A549 (cell line): ENCODE results near the gene EEFSEC. TPM values are rescaled to one million over a fixed set of nuclear protein-coding genes. Genes with fewer than 3 reads are reported as not detected.

Experiments used
- ATAC-seq, 2 experiments: fragments of 200-7000 bp in 1 of 2; fragments of >200 bp in 1 of 2; cut with Nextera tagmentation in 1 of 2; cut with Tn5 transposase in 1 of 2; 3 replicates each; pipeline versions ENCODE4 v1.8.0 to v1.9.1; 2018 to 2020; ENCODE audit warnings: mild to moderate bottlenecking in 1 of 2, moderate library complexity in 1 of 2
- CTCF ChIA-PET: fragments of 300-600 bp; sonication (Branson Sonifier 250); formaldehyde crosslinking; extraction: SDS; loops from one replicate; lab custom pipeline; 2021; ENCODE audit warnings: antibody characterized with exemption, inconsistent platforms; lab: Yijun Ruan, JAX
- POLR2A ChIA-PET: fragments of 350-600 bp; formaldehyde crosslinking; extraction: SDS; loops from one replicate; lab custom pipeline; 2021; ENCODE audit warnings: antibody characterized with exemption, inconsistent platforms; lab: Yijun Ruan, JAX
- DNase-seq, 2 experiments: peaks; one replicate each; pipeline versions ENCODE4 v3.0.0 to v3.0.0-alpha.2; 2011 to 2016; ENCODE audit warnings: low read depth in 1 of 2, low spot score in 1 of 2
- FAIRE-seq: peaks from 2 replicates; lab custom pipeline; 2011; peaks lifted over from hg19 to GRCh38; lab: Jason Lieb, UNC
- H3K27ac ChIP-seq, 2 experiments: fragments of >200 bp; sonication (Bioruptor Twin); formaldehyde crosslinking; 3 replicates each; pipeline ENCODE4 v1.5.1; 2016 to 2017
- H3K4me1 ChIP-seq: fragments of >200 bp; sonication (Bioruptor Twin); formaldehyde crosslinking; 3 replicates; pipeline ENCODE4 v1.6.1; 2016
- H3K4me2 ChIP-seq: fragments of >200 bp; sonication (Bioruptor Twin); formaldehyde crosslinking; 3 replicates; pipeline ENCODE4 v1.6.1; 2016
- H3K4me3 ChIP-seq: fragments of >200 bp; sonication (Bioruptor Twin); formaldehyde crosslinking; 3 replicates; pipeline ENCODE4 v1.5.1; 2016
- H3K9me3 ChIP-seq: fragments of >200 bp; sonication (Bioruptor Twin); formaldehyde crosslinking; 3 replicates; pipeline ENCODE4 v1.6.1; 2016
- CHD2 ChIP-seq: fragments of 150-350 bp; IDR thresholded peaks from 2 replicates; pipeline ENCODE4 v1.6.1; 2014; ENCODE audit warnings: low read length; ENCODE audit not compliant: partially characterized antibody
- CHD4 ChIP-seq: fragments of 200-600 bp; sonication (generic); IDR thresholded peaks from 2 replicates; pipeline ENCODE4 v1.6.1; 2016; ENCODE audit warnings: antibody characterized with exemption, mild to moderate bottlenecking, borderline replicate concordance
- ESRRA ChIP-seq: fragments of 150-350 bp; IDR thresholded peaks from 2 replicates; pipeline ENCODE4 v1.6.1; 2014; ENCODE audit warnings: mild to moderate bottlenecking, low read length, borderline replicate concordance
- HOXA7 ChIP-seq: fragments of 250-450 bp; sonication (Bioruptor Pico); IDR thresholded peaks from 2 replicates; pipeline ENCODE4 v1.5.0; 2020; ENCODE audit warnings: mild to moderate bottlenecking, moderate library complexity
- JUN ChIP-seq, 2 experiments: fragments of >200 bp; sonication (Bioruptor Twin); formaldehyde crosslinking; IDR thresholded peaks; 2 replicates in 1 of 2; 3 replicates in 1 of 2; pipeline ENCODE4 v1.6.1; 2016 to 2017
- JUNB ChIP-seq: fragments of >200 bp; sonication (Bioruptor Twin); formaldehyde crosslinking; IDR thresholded peaks from 2 replicates; pipeline ENCODE4 v1.6.1; 2016
- KDM5A ChIP-seq: fragments of 200-600 bp; sonication (generic); IDR thresholded peaks from 2 replicates; pipeline ENCODE4 v1.6.1; 2016; ENCODE audit warnings: antibody characterized with exemption, mild to moderate bottlenecking
- MAZ ChIP-seq: fragments of 150-350 bp; IDR thresholded peaks from 2 replicates; pipeline ENCODE4 v1.6.1; 2014; ENCODE audit warnings: antibody characterized with exemption, low read depth, low read length, borderline replicate concordance
- MYC ChIP-seq: IDR thresholded peaks from 2 replicates; pipeline ENCODE4 v1.6.1; 2012; ENCODE audit warnings: mild to moderate bottlenecking, inconsistent platforms, low read length, improper control_type of control experiment, borderline replicate concordance
- NPAS2 ChIP-seq: fragments of 250-450 bp; sonication (Bioruptor Pico); IDR thresholded peaks from 2 replicates; pipeline ENCODE4 v1.8.0; 2022; ENCODE audit warnings: mild to moderate bottlenecking, moderate library complexity, borderline replicate concordance
- RAD21 ChIP-seq, 2 experiments: fragments of >200 bp in 1 of 2; sonication (Bioruptor Twin) in 1 of 2; formaldehyde crosslinking in 1 of 2; IDR thresholded peaks in 1 of 2; conservative IDR thresholded peaks in 1 of 2; 2 replicates in 1 of 2; 3 replicates in 1 of 2; pipeline ENCODE4 v1.6.1; 2012 to 2018; ENCODE audit warnings: inconsistent platforms in 1 of 2
- RARB ChIP-seq: fragments of 250-450 bp; sonication (Bioruptor Pico); IDR thresholded peaks from 2 replicates; pipeline ENCODE4 v1.8.0; 2021; ENCODE audit warnings: mild to moderate bottlenecking, moderate library complexity
- RCOR1 ChIP-seq: fragments of 150-350 bp; IDR thresholded peaks from 2 replicates; pipeline ENCODE4 v1.6.1; 2014; ENCODE audit warnings: antibody characterized with exemption, low read length, low read depth
- RNF2 ChIP-seq: fragments of 200-600 bp; sonication (generic); IDR thresholded peaks from 2 replicates; pipeline ENCODE4 v1.6.1; 2016; ENCODE audit warnings: low read depth, mild to moderate bottlenecking, antibody characterized with exemption, moderate library complexity, borderline replicate concordance
- SMC3 ChIP-seq: fragments of >200 bp; sonication (Bioruptor Twin); formaldehyde crosslinking; IDR thresholded peaks from 3 replicates; pipeline ENCODE4 v1.6.1; 2018; ENCODE audit warnings: inconsistent platforms
- ZFP36 ChIP-seq: fragments of 450-650 bp; IDR thresholded peaks from 2 replicates; pipeline ENCODE4 v1.6.1; 2014; ENCODE audit warnings: borderline replicate concordance; ENCODE audit not compliant: partially characterized antibody
- ZNF302 ChIP-seq: fragments of 250-450 bp; sonication (Bioruptor Pico); IDR thresholded peaks from 2 replicates; pipeline ENCODE4 v1.9.0; 2021; ENCODE audit warnings: inconsistent platforms, mild to moderate bottlenecking, moderate library complexity
- ZSCAN20 ChIP-seq: fragments of 250-450 bp; sonication (Bioruptor Pico); IDR thresholded peaks from 2 replicates; pipeline ENCODE4 v1.8.0; 2022; ENCODE audit warnings: mild to moderate bottlenecking, moderate library complexity
- WGBS: methylation state at CpG from one replicate; pipeline ENCODE4 v1.1.6; 2017; ENCODE audit errors: missing lambda C conversion rate; 5-methylcytosine and 5-hydroxymethylcytosine counted together
- polyA plus RNA-seq, 4 experiments: library from polyadenylated mRNA; depleted of rRNA in 3 of 4; stranded (reverse); fragments of >200 nt; fragmentation: RNase III in 1 of 4; extraction: RNeasy Plus Mini Kit Qiagen cat#74134 plus additional on column Dnase treatment in 1 of 4; gene quantifications; 2 replicates in 3 of 4; 3 replicates in 1 of 4; pipeline ENCODE4 v1.2.3, GENCODE V29; 2011 to 2017
- TF ChIP-seq, protein P1 (sequence below): fragments of 450-650 bp; IDR thresholded peaks from 2 replicates; pipeline ENCODE4 v1.6.1; 2014; ENCODE audit warnings: antibody characterized with exemption
- TF ChIP-seq, protein P2 (sequence below): IDR thresholded peaks from 2 replicates; pipeline ENCODE4 v1.6.1; 2012
- TF ChIP-seq, protein P3 (sequence below): fragments of 250-450 bp; sonication (Bioruptor Pico); IDR thresholded peaks from 2 replicates; pipeline ENCODE4 v1.5.0; 2021; ENCODE audit warnings: mild to moderate bottlenecking, moderate library complexity, borderline replicate concordance
- TF ChIP-seq, protein P4 (sequence below): fragments of 250-450 bp; sonication (Bioruptor Pico); IDR thresholded peaks from 2 replicates; pipeline ENCODE4 v1.5.0; 2020; ENCODE audit warnings: low read depth, mild to moderate bottlenecking, moderate library complexity
- TF ChIP-seq, protein P5 (sequence below): fragments of >200 bp; sonication (Bioruptor Twin); formaldehyde crosslinking; IDR thresholded peaks from 3 replicates; pipeline ENCODE4 v1.6.1; 2016
- TF ChIP-seq, protein P6 (sequence below): IDR thresholded peaks from 2 replicates; pipeline ENCODE4 v1.6.1; 2012

EEFSEC gene
- polyA plus RNA-seq, 2 of the 4 experiments (the other 2 are of a cell fraction), result 6.9 to 7.3 TPM

DNA sequence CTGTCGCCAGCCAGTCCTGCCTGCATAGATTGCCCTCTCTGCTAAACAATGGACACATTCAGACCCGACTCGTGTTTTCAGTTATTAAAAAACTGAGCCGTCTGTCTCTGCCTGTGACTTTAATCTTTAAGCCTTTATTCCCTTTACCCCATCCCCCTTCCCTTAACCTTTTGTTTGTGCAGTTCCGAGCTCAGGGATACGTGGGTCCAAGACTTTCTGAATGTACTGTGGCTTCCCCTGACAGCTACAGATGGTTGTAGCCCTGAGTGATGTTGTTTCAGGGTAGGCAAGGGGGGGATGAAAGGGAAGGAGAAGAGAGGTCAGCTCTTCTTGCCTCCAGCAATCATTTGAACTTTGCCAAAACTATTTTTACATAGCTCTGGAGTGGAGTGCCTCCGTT is 44.6 kb downstream of the EEFSEC start:
- ATAC-seq, result no peak
- Histone ChIP-seq H3K4me1 (no peaks in the 10 kb centered on the region), H3K4me3 (no peak overlapping the region), H3K4me2 (no peak overlapping the region), H3K9me3 (no peaks in the 10 kb centered on the region), H3K27ac (no peak overlapping the region)
- 87% methylated on average over 7 of the region's 7 CpGs for WGBS
- TF ChIP-seq HOXA7 (CRISPR knock-in tag) (no peak), ZNF302 (CRISPR knock-in tag) (no peak), MYC (no peak), MAZ (no peak), NPAS2 (CRISPR knock-in tag) (no peak), JUNB (no peak), RCOR1 (no peak), ZSCAN20 (CRISPR knock-in tag) (no peak), KDM5A (no peak), CHD2 (no peak), JUN (IDR thresholded peaks at IDR 0.05) (no peak), RAD21 (conservative IDR thresholded peaks at IDR 0.05 in 1 of 2, IDR thresholded peaks at IDR 0.05 in 1 of 2) (no peak), SMC3 (no peak), ZFP36 (no peak)
- TF ChIP-seq, protein P1, sequence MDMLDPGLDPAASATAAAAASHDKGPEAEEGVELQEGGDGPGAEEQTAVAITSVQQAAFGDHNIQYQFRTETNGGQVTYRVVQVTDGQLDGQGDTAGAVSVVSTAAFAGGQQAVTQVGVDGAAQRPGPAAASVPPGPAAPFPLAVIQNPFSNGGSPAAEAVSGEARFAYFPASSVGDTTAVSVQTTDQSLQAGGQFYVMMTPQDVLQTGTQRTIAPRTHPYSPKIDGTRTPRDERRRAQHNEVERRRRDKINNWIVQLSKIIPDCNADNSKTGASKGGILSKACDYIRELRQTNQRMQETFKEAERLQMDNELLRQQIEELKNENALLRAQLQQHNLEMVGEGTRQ, result no peak
- TF ChIP-seq, protein P2, sequence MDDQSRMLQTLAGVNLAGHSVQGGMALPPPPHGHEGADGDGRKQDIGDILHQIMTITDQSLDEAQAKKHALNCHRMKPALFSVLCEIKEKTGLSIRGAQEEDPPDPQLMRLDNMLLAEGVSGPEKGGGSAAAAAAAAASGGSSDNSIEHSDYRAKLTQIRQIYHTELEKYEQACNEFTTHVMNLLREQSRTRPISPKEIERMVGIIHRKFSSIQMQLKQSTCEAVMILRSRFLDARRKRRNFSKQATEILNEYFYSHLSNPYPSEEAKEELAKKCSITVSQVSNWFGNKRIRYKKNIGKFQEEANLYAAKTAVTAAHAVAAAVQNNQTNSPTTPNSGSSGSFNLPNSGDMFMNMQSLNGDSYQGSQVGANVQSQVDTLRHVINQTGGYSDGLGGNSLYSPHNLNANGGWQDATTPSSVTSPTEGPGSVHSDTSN, result no peak
- TF ChIP-seq, protein P3, sequence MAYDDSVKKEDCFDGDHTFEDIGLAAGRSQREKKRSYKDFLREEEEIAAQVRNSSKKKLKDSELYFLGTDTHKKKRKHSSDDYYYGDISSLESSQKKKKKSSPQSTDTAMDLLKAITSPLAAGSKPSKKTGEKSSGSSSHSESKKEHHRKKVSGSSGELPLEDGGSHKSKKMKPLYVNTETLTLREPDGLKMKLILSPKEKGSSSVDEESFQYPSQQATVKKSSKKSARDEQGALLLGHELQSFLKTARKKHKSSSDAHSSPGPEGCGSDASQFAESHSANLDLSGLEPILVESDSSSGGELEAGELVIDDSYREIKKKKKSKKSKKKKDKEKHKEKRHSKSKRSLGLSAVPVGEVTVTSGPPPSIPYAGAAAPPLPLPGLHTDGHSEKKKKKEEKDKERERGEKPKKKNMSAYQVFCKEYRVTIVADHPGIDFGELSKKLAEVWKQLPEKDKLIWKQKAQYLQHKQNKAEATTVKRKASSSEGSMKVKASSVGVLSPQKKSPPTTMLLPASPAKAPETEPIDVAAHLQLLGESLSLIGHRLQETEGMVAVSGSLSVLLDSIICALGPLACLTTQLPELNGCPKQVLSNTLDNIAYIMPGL (CRISPR knock-in tag), result no peak
- TF ChIP-seq, protein P4, sequence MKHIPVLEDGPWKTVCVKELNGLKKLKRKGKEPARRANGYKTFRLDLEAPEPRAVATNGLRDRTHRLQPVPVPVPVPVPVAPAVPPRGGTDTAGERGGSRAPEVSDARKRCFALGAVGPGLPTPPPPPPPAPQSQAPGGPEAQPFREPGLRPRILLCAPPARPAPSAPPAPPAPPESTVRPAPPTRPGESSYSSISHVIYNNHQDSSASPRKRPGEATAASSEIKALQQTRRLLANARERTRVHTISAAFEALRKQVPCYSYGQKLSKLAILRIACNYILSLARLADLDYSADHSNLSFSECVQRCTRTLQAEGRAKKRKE (CRISPR knock-in tag), result no peak
- TF ChIP-seq, protein P5, sequence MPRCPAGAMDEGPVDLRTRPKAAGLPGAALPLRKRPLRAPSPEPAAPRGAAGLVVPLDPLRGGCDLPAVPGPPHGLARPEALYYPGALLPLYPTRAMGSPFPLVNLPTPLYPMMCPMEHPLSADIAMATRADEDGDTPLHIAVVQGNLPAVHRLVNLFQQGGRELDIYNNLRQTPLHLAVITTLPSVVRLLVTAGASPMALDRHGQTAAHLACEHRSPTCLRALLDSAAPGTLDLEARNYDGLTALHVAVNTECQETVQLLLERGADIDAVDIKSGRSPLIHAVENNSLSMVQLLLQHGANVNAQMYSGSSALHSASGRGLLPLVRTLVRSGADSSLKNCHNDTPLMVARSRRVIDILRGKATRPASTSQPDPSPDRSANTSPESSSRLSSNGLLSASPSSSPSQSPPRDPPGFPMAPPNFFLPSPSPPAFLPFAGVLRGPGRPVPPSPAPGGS, result no peak
- FAIRE-seq, result no peak
- CTCF ChIA-PET, result interaction anchor here (1.0 kb wide), 2 partner anchors 13 to 411 kb away, joined by 3 read pairs; no protein-coding TSS in a partner anchor
- no peak for DNase-seq
- POLR2A ChIA-PET, result no interaction called here

DNA sequence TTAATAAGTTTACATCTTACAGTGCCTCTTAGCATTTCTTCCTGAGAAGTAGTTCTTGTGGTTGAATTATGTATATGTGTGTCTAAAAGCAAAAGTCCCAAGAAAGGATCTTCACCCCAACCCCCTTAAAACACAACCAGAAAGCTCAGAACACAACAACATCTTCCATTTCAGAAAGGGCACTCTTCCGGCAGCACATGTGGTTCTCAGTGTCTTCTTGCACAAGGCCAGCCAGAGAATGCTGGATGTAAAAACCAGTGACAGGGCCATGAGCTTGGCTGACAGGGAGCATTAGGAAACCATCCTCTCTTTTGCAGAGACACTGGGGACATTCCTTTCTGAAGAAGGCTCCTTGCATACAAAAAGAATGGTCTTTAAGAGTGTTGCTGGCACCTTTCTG is 45.0 kb downstream of the EEFSEC start:
- Histone ChIP-seq H3K9me3 (no peaks in the 10 kb centered on the region), H3K4me3 (no peak overlapping the region), H3K4me1 (no peaks in the 10 kb centered on the region), H3K27ac (no peak overlapping the region), H3K4me2 (no peak overlapping the region)
- CTCF ChIA-PET, result interaction anchor here (1.0 kb wide), 1 partner anchor 13 kb away, joined by 3 read pairs; no protein-coding TSS in a partner anchor
- no peak for DNase-seq
- WGBS, result 88% methylated on average over 1 of the region's 1 CpG
- ATAC-seq, result no peak
- TF ChIP-seq ESRRA, result no peak
- TF ChIP-seq MAZ, result no peak
- TF ChIP-seq, protein P6, sequence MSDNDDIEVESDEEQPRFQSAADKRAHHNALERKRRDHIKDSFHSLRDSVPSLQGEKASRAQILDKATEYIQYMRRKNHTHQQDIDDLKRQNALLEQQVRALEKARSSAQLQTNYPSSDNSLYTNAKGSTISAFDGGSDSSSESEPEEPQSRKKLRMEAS, result no peak
- no peak for TF ChIP-seq RARB (CRISPR knock-in tag)
- no peak for TF ChIP-seq CHD4
- TF ChIP-seq RNF2, result no peak
- POLR2A ChIA-PET, result no interaction called here
- no peak for FAIRE-seq
